Peyer's patch (tissue), 4 donors: ENCODE results near the gene ARHGEF2. TPM values are rescaled to one million over a fixed set of nuclear protein-coding genes. Genes with fewer than 3 reads are reported as not detected.
A peak's percentile ranks its signal among the peaks of the same experiment; 100 is the strongest.

Source experiments
- DNase-seq, 3 donors: peaks; one replicate each; pipeline ENCODE4 v3.0.0-alpha.2; 2017 to 2019
- H3K27ac ChIP-seq, 4 donors: fragments of 200-600 bp; sonication (generic); one replicate each; pipeline ENCODE4 v1.5.1; 2016 to 2019
- H3K27me3 ChIP-seq, 2 donors: fragments of 200-600 bp; sonication (generic); one replicate each; pipeline ENCODE4 v1.5.1; 2019
- H3K36me3 ChIP-seq, 3 donors: fragments of 200-600 bp; sonication (generic); one replicate each; pipeline ENCODE4 v1.5.1; 2016 to 2019
- H3K4me1 ChIP-seq, 4 donors: fragments of 200-600 bp; sonication (generic); one replicate each; pipeline ENCODE4 v1.5.1; 2016 to 2019
- H3K4me3 ChIP-seq, 4 donors: fragments of 200-600 bp; sonication (generic); 1 replicate in 3 of 4; 2 replicates in 1 of 4; pipeline ENCODE4 v1.5.1; 2016 to 2019; ENCODE audit warnings: mild to moderate bottlenecking in 1 of 4
- H3K9me3 ChIP-seq, 4 donors: fragments of 200-600 bp; sonication (generic); one replicate each; pipeline ENCODE4 v1.5.1; 2016 to 2019; ENCODE audit warnings: mild to moderate bottlenecking in 1 of 4
- POLR2A ChIP-seq, 2 donors: fragments of 450-650 bp; IDR thresholded peaks; one replicate each; pipeline ENCODE4 v1.5.1; 2017; ENCODE audit warnings: antibody characterized with exemption in 2 of 2, mild to moderate bottlenecking in 2 of 2, moderate library complexity in 2 of 2
- total RNA-seq, 4 donors: library from RNA; depleted of rRNA; stranded (reverse); fragments of >200 nt; gene quantifications; one replicate each; pipeline ENCODE4 v1.1.0, GENCODE V29; 2016
- TF ChIP-seq, protein P1 (sequence below), 6 experiments: fragments of 450-650 bp in 4 of 6; fragments of 200-600 bp in 2 of 6; sonication (generic) in 1 of 6; IDR thresholded peaks; one replicate each; pipeline ENCODE4 v1.5.1; 2017 to 2019; ENCODE audit warnings: antibody characterized with exemption in 6 of 6, mild to moderate bottlenecking in 3 of 6, moderate library complexity in 1 of 6

The ARHGEF2 gene
- total RNA-seq, result 100 to 1,000 TPM; 101 to 239 (median 149) TPM

- peak within 1 kb of the TSS; percentile 77 to 99 (median 94) for H3K4me3 ChIP-seq
- peak; percentile 36 to 47 for TF ChIP-seq POLR2A (IDR thresholded peaks at IDR 0.05)
- TF ChIP-seq, protein P1, sequence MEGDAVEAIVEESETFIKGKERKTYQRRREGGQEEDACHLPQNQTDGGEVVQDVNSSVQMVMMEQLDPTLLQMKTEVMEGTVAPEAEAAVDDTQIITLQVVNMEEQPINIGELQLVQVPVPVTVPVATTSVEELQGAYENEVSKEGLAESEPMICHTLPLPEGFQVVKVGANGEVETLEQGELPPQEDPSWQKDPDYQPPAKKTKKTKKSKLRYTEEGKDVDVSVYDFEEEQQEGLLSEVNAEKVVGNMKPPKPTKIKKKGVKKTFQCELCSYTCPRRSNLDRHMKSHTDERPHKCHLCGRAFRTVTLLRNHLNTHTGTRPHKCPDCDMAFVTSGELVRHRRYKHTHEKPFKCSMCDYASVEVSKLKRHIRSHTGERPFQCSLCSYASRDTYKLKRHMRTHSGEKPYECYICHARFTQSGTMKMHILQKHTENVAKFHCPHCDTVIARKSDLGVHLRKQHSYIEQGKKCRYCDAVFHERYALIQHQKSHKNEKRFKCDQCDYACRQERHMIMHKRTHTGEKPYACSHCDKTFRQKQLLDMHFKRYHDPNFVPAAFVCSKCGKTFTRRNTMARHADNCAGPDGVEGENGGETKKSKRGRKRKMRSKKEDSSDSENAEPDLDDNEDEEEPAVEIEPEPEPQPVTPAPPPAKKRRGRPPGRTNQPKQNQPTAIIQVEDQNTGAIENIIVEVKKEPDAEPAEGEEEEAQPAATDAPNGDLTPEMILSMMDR (IDR thresholded peaks at IDR 0.05), result no peak
- no peaks in the 10 kb centered on the region for H3K27me3 ChIP-seq
- no peaks in the 10 kb centered on the region for H3K36me3 ChIP-seq
- no peaks in the 10 kb centered on the region for H3K9me3 ChIP-seq
- H3K27ac ChIP-seq, result peak within 1 kb of the TSS; percentile 90 to 99 (median 97)
- H3K4me1 ChIP-seq, result peaks cover 5 to 74% (median 37%) of the 10 kb centered on the region in 4 donors
- DNase-seq, result peak; percentile 84 to 95 (median 95)
Measured at GRCh38 chr1:155978325-155978972, at the start of gene ARHGEF2. TSS of gene ARHGEF2 (minus strand) at chr1:155978547. CDS start at chr1:155978427, 120 bp downstream.

GRCh38 chr1:156026588-156026987 is 48.2 kb upstream of the ARHGEF2 start:
- H3K4me3 ChIP-seq, result no peak overlapping the region
- DNase-seq, result no peak
- no peaks in the 10 kb centered on the region for H3K36me3 ChIP-seq
- no peaks in the 10 kb centered on the region for H3K9me3 ChIP-seq
- TF ChIP-seq, protein P1 (IDR thresholded peaks at IDR 0.05), result no peak
- no peak for TF ChIP-seq POLR2A (IDR thresholded peaks at IDR 0.05)
- H3K27ac ChIP-seq, result no peak overlapping the region
- peaks cover 0 to 5% (median 0%) of the 10 kb centered on the region in 4 donors for H3K4me1 ChIP-seq
- no peaks in the 10 kb centered on the region for H3K27me3 ChIP-seq

DNA sequence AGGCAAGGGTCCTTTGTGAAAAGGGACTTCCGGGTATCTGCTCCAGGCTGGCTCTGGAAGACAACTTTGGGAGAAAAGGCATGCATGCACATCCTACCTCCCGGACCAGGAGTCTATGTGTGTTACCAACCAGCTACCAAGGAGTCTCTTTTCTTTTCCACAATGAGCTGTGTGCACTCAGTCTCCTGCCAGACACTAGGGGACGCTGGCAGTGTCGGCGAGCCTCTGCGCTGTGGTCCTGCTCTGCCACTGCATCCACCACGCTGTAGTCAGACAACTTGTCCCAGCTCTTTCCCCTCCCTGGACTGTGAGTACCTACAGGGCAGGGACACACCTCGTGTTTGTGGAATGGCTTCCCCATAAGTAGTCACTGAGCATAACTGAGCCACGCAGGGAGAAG is 47.5 kb upstream of the ARHGEF2 start:
- H3K27me3 ChIP-seq, result no peaks in the 10 kb centered on the region
- no peak overlapping the region for H3K27ac ChIP-seq
- H3K36me3 ChIP-seq, result no peaks in the 10 kb centered on the region
- TF ChIP-seq POLR2A (IDR thresholded peaks at IDR 0.05), result no peak
- TF ChIP-seq, protein P1 (IDR thresholded peaks at IDR 0.05), result peak in 4 of 6 experiments; percentile 41 to 73 (median 51)
- H3K4me3 ChIP-seq, result no peak overlapping the region
- DNase-seq, result peak in 2 of 3 donors; percentile 62 to 67
- H3K9me3 ChIP-seq, result no peaks in the 10 kb centered on the region
- peaks cover 0 to 5% (median 0%) of the 10 kb centered on the region in 4 donors for H3K4me1 ChIP-seq

DNA sequence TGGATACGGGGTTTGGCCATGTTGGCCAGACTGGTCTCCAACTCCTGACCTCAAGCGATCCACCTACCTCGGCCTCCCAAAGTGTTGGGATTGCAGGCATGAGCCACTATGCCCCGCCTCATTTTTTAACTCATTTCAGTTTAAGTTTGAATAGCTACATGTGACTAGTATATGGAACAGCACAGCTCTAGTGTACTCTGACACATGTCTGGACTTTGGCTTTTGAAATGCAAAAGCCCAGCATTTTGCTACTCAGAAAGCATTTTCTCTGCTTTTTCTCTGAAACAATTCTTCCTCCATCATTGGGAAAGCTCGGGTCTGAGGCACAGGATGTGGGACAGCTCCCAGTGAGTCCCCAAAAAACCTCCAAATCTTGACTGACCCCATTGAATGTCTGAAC is 46.5 kb upstream of the ARHGEF2 start:
- DNase-seq, result no peak
- Histone ChIP-seq H3K4me1 (peaks cover 0 to 9% (median 1%) of the 10 kb centered on the region in 4 donors), H3K27ac (no peak overlapping the region)

DNA sequence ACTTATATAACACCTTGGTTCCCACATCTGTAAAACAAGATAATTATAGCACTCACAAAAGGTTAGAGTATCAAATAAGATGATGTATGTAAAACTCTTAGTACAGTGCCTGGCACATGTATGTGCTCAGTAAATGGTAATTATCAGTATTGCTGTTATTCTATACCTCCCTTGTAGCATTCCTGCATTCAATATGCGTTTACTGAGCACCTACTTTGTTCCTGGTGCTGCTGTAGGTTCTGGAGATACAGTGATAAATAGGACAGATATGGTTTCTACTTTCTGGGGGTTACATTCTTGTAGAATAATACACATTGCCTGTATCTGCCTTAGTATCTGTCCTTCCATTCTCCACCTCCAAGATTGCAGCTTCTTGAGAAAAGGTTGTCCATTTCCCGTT is 43.6 kb upstream of the ARHGEF2 start:
- Histone ChIP-seq H3K4me1 (peaks cover 0 to 17% (median 4%) of the 10 kb centered on the region in 4 donors), H3K9me3 (no peaks in the 10 kb centered on the region), H3K27me3 (no peaks in the 10 kb centered on the region), H3K4me3 (no peak overlapping the region), H3K36me3 (peaks cover 0 to 27% (median 0%) of the 10 kb centered on the region in 3 donors), H3K27ac (no peak overlapping the region)
- TF ChIP-seq, protein P1 (IDR thresholded peaks at IDR 0.05), result no peak
- no peak for TF ChIP-seq POLR2A (IDR thresholded peaks at IDR 0.05)
- no peak for DNase-seq

More for the DNA sequence above, 46.5 kb upstream of the ARHGEF2 start:
- no peak overlapping the region for H3K4me3 ChIP-seq
- H3K36me3 ChIP-seq, result no peaks in the 10 kb centered on the region
- no peaks in the 10 kb centered on the region for H3K9me3 ChIP-seq
- no peak for TF ChIP-seq POLR2A (IDR thresholded peaks at IDR 0.05)
- TF ChIP-seq, protein P1 (IDR thresholded peaks at IDR 0.05), result no peak
- no peaks in the 10 kb centered on the region for H3K27me3 ChIP-seq
